ENCODE data around the gene DSG1. TPM values are rescaled to one million over a fixed set of nuclear protein-coding genes. Genes with fewer than 3 reads are reported as not detected.

The DSG1 gene
- total and polyA plus RNA-seq, 5 donors from 2014 or later, result not detected

GRCh38 chr18:31401156-31402025, 83.4 kb downstream of the DSG1 start:
- Histone ChIP-seq H3K27me3 (ENCODE audit: control insufficient read depth, insufficient read depth, low read length) (no peaks in the 10 kb centered on the region), H3K36me3 (ENCODE audit: control insufficient read depth, insufficient read depth, low read length) (no peaks in the 10 kb centered on the region), H3K4me3 (ENCODE audit: low read depth, low read length) (no peak overlapping the region), H3K27ac (ENCODE audit: insufficient read depth, low read length, poor library complexity, severe bottlenecking) (no peak overlapping the region), H3K4me1 (ENCODE audit: control insufficient read depth, insufficient read depth, low read length, poor library complexity, severe bottlenecking) (no peaks in the 10 kb centered on the region), H3K9me3 (ENCODE audit: control insufficient read depth in 2 of 2, low read length in 2 of 2) (no peaks in the 10 kb centered on the region)
- no peaks in the 10 kb centered on the region for H3K36me3 Mint-ChIP-seq
- H3K27me3 Mint-ChIP-seq, result no peaks in the 10 kb centered on the region
- no peak overlapping the region for H3K27ac Mint-ChIP-seq
- H3K9me3 Mint-ChIP-seq, result peaks cover 0 to 3% (median 0%) of the 10 kb centered on the region in 7 donors
- H3K4me3 Mint-ChIP-seq, result no peak overlapping the region
- no peaks in the 10 kb centered on the region for H3K4me1 Mint-ChIP-seq
- ATAC-seq (ENCODE audit: low read depth in 2 of 2) (no peak), DNase-seq (no peak)

DNA sequence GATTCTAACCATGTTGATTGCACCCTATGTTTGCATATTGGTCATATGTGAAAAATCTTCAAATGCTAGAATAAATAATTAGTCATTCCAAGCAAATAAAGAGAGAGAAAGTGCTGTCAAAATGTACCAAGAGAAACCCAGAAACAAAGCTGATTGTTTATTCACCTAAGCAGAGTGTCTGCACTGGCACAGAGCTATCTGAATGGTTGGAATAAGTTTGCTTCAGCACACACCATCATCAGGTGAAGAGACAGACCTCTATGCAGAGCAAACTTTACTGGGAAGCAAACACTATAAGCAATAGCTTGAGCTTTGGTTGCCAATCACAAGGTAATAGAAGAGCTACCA, 84.0 kb downstream of the DSG1 start:
- no peaks in the 10 kb centered on the region for H3K4me1 Mint-ChIP-seq
- H3K27ac Mint-ChIP-seq, result no peak overlapping the region
- H3K9me3 ChIP-seq (ENCODE audit: control insufficient read depth in 2 of 2, low read length in 2 of 2), result no peaks in the 10 kb centered on the region

GRCh38 chr18:31403409-31403808, 85.4 kb downstream of the DSG1 start:
- Mint-ChIP-seq H3K27me3 (no peaks in the 10 kb centered on the region), H3K27ac (no peak overlapping the region), H3K9me3 (peaks cover 0 to 5% (median 0%) of the 10 kb centered on the region in 7 donors), H3K4me1 (no peaks in the 10 kb centered on the region), H3K4me3 (no peak overlapping the region), H3K36me3 (no peaks in the 10 kb centered on the region)
- Histone ChIP-seq H3K27ac (ENCODE audit: insufficient read depth, low read length, poor library complexity, severe bottlenecking) (no peak overlapping the region), H3K4me1 (ENCODE audit: control insufficient read depth, insufficient read depth, low read length, poor library complexity, severe bottlenecking) (no peaks in the 10 kb centered on the region), H3K9me3 (ENCODE audit: control insufficient read depth in 2 of 2, low read length in 2 of 2) (no peaks in the 10 kb centered on the region), H3K4me3 (ENCODE audit: low read depth, low read length) (no peak overlapping the region), H3K36me3 (ENCODE audit: control insufficient read depth, insufficient read depth, low read length) (no peaks in the 10 kb centered on the region), H3K27me3 (ENCODE audit: control insufficient read depth, insufficient read depth, low read length) (no peaks in the 10 kb centered on the region)
- no peak for ATAC-seq (ENCODE audit: low read depth in 2 of 2)
- DNase-seq, result no peak

More for the DNA sequence above, 84.0 kb downstream of the DSG1 start:
- no peak overlapping the region for H3K27ac ChIP-seq (ENCODE audit: insufficient read depth, low read length, poor library complexity, severe bottlenecking)
- ATAC-seq (ENCODE audit: low read depth in 2 of 2) (no peak), DNase-seq (no peak)
- Mint-ChIP-seq H3K27me3 (no peaks in the 10 kb centered on the region), H3K36me3 (no peaks in the 10 kb centered on the region), H3K9me3 (peaks cover 0 to 5% (median 0%) of the 10 kb centered on the region in 7 donors), H3K4me3 (no peak overlapping the region)
- H3K36me3 ChIP-seq (ENCODE audit: control insufficient read depth, insufficient read depth, low read length), result no peaks in the 10 kb centered on the region
- H3K27me3 ChIP-seq (ENCODE audit: control insufficient read depth, insufficient read depth, low read length), result no peaks in the 10 kb centered on the region
- no peak overlapping the region for H3K4me3 ChIP-seq (ENCODE audit: low read depth, low read length)
- H3K4me1 ChIP-seq (ENCODE audit: control insufficient read depth, insufficient read depth, low read length, poor library complexity, severe bottlenecking), result no peaks in the 10 kb centered on the region

Other genes with a start within 250 kb of the DSG1 start
- gene DSC2, start 215.7 kb upstream of the DSG1 start, total RNA-seq, result not detected
- gene DSC2, start 215.7 kb upstream of the DSG1 start, polyA plus RNA-seq, result not detected
- gene DSC1, start 155.3 kb upstream of the DSG1 start, total RNA-seq, result not detected
- under 1 TPM in 1 of 4 donors, not detected in 3; 0.14 TPM for gene DSC1, start 155.3 kb upstream of the DSG1 start, polyA plus RNA-seq
- gene DSG4, start 58.6 kb downstream of the DSG1 start, total RNA-seq, result not detected
- gene DSG4, start 58.6 kb downstream of the DSG1 start, polyA plus RNA-seq, result not detected
- gene DSG3, start 129.6 kb downstream of the DSG1 start, total RNA-seq, result not detected
- not detected for gene DSG3, start 129.6 kb downstream of the DSG1 start, polyA plus RNA-seq
- gene DSG2, start 180.0 kb downstream of the DSG1 start, total RNA-seq, result 0.10 TPM
- gene DSG2, start 180.0 kb downstream of the DSG1 start, polyA plus RNA-seq, result not detected